ENCODE data around the gene MOB2. TPM values are rescaled to one million over a fixed set of nuclear protein-coding genes. Genes with fewer than 3 reads are reported as not detected.
A peak's percentile ranks its signal among the peaks of the same experiment; 100 is the strongest.

MOB2 gene
- total and polyA plus RNA-seq, 9 of the 15 experiments (the other 6 are each of a cell fraction or from before 2014, with no cell fraction given), result 0.17 to 36.8 (median 19.2) TPM

DNA sequence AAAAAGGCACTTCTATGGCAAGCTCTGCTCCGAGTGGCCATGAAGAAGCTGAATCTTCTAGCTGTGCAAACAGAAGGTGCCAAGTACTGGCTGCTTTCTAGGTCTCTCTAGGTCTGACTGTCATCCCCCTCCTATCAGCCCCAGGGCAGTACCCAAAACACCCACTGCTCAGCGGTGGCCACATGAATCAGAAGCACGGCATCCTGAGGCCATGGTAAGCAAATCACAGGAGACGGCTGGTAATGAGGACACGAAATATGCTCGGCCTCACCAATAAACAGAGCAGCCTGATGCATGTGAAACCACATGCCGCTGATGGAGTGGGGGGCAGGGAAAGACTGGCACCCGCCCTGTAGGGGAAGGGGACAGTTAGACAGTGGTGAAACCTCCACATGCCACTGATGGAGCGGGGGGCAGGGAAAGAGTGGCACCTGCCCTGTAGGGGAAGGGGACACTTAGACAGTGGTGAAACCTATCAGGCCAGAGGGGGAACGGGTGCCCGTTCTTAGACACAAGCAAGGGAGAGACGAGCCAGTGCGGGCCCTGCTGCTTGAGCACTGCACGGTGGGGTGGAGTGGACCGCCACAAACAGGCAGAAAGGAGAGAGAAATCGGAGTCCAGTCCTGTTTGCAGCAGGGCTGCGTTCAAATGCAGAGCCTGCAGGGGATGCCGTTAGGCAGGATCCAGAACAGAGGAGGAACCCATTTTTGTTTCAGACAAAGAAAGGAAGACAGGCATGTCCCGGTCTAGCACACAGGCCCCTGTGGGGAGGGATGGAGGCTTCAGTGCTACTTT, 29.9 kb upstream of the MOB2 start:
- Histone ChIP-seq H3K27ac (ENCODE audit: extremely low read depth, low read depth, low read length) (no peak overlapping the region), H3K27me3 (ENCODE audit: control insufficient read depth in 2 of 2, insufficient read depth in 2 of 2, low read length in 2 of 2) (no peaks in the 10 kb centered on the region), H3K4me3 (no peak overlapping the region), H3K9me3 (replicated peaks; ENCODE audit: control insufficient read depth, insufficient read depth, low read depth, low read length) (no peaks in the 10 kb centered on the region), H3K4me1 (replicated peaks in 1 of 2; ENCODE audit: control insufficient read depth in 2 of 2, insufficient read depth in 2 of 2, low read length in 2 of 2) (peaks cover 23 to 62% of the 10 kb centered on the region in 2 experiments), H3K9me1 (ENCODE audit: control insufficient read depth, insufficient read depth, low read length) (peaks cover 17% of the 10 kb centered on the region), H4K20me1 (replicated peaks; ENCODE audit: control insufficient read depth, insufficient read depth, low read length) (peaks cover 90% of the 10 kb centered on the region), H3K36me3 (ENCODE audit: control insufficient read depth, insufficient read depth, low read length) (no peaks in the 10 kb centered on the region), H3K4me2 (ENCODE audit: insufficient read depth, low read length) (no peak overlapping the region), H3K9ac (ENCODE audit: insufficient read depth in 1 of 2, low read depth in 2 of 2, low read length in 2 of 2) (peak overlapping the region in 1 of 2 experiments; percentile 15; a peak in 1 of 4 replicates), H2AFZ (ENCODE audit: low read depth, low read length) (no peak overlapping the region), H3K79me2 (ENCODE audit: control insufficient read depth, insufficient read depth, low read length) (peaks cover 27% of the 10 kb centered on the region)
- no TSS peak for BruUV-seq (replicated peaks)
- 49% methylated on average over 17 of the region's 19 CpGs for WGBS (ENCODE audit: insufficient coverage, low coverage, missing lambda C conversion rate)
- intact Hi-C loops (cut with micrococcal nuclease) (loop anchor here (5.0 kb wide), 2 partner anchors 61 to 64 kb away; no protein-coding TSS in a partner anchor), in situ Hi-C loops (cut with MboI) (no loop called here)
- FAIRE-seq (no peak), ATAC-seq (no peak), DNase-seq (ENCODE audit: extremely low read depth in 1 of 4, low spot score in 3 of 4) (no peak)
- ChIA-PET CTCF (ENCODE audit: low intra/inter-chr PET ratio) (interaction anchor here (0.7 to 2.7 kb wide), 2 partner anchors 59 to 313 kb away, joined by 5 to 15 read pairs; no protein-coding TSS in a partner anchor), POLR2A (interaction anchor here (0.6 kb wide), 1 partner anchor 309 kb away, joined by 4 read pairs; no protein-coding TSS in a partner anchor)
- TF ChIP-seq, protein P1, sequence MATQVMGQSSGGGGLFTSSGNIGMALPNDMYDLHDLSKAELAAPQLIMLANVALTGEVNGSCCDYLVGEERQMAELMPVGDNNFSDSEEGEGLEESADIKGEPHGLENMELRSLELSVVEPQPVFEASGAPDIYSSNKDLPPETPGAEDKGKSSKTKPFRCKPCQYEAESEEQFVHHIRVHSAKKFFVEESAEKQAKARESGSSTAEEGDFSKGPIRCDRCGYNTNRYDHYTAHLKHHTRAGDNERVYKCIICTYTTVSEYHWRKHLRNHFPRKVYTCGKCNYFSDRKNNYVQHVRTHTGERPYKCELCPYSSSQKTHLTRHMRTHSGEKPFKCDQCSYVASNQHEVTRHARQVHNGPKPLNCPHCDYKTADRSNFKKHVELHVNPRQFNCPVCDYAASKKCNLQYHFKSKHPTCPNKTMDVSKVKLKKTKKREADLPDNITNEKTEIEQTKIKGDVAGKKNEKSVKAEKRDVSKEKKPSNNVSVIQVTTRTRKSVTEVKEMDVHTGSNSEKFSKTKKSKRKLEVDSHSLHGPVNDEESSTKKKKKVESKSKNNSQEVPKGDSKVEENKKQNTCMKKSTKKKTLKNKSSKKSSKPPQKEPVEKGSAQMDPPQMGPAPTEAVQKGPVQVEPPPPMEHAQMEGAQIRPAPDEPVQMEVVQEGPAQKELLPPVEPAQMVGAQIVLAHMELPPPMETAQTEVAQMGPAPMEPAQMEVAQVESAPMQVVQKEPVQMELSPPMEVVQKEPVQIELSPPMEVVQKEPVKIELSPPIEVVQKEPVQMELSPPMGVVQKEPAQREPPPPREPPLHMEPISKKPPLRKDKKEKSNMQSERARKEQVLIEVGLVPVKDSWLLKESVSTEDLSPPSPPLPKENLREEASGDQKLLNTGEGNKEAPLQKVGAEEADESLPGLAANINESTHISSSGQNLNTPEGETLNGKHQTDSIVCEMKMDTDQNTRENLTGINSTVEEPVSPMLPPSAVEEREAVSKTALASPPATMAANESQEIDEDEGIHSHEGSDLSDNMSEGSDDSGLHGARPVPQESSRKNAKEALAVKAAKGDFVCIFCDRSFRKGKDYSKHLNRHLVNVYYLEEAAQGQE (IDR thresholded peaks at IDR 0.05; ENCODE audit: borderline replicate concordance), result peak; percentile 5; the same call in 1 of the 2 replicates
- TF ChIP-seq, protein P1 (CRISPR knock-in tag; IDR thresholded peaks at IDR 0.05; ENCODE audit: low read depth), result no peak
- TF ChIP-seq ADNP (tag; IDR thresholded peaks at IDR 0.05) (no peak), CTCF (IDR thresholded peaks at IDR 0.05 in 2 of 3, conservative IDR thresholded peaks at IDR 0.05 in 1 of 3; ENCODE audit: insufficient read depth in 2 of 3, low read depth in 1 of 3, low read length in 3 of 3) (peak in 1 of 3 experiments; percentile 6; a peak in 1 of 6 replicates)
